Measurements from ENCODE around the gene GSPT2.

GSPT2 gene

DNA sequence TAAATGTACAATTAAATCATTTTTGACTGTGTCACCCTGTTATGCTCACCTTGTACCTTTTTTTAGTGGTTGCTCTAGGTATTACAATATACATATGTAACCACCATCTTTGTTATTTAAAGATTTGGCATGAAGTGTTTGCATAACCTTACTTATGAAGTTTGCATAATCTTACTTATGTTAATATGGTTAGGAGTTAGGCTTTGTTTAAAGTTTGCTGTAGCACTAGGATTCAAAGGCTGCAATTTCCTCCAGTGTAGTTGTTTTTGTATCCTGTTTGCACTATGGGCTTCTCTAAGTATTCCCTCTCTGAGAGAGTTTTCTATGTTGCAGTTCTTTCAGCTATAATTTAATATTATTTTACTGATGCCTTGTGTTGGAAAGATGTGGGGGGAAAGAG is 15.0 kb upstream of the GSPT2 start:
- H3K27me3 ChIP-seq (ENCODE audit: insufficient read depth, poor library complexity, severe bottlenecking) = no peaks in the 10 kb centered on the region
- no peaks in the 10 kb centered on the region for H3K9me3 ChIP-seq (ENCODE audit: severe bottlenecking)
- H3K36me3 ChIP-seq (ENCODE audit: low read depth) = no peaks in the 10 kb centered on the region
- H3K4me1 ChIP-seq (ENCODE audit: insufficient read depth, poor library complexity, severe bottlenecking) = no peaks in the 10 kb centered on the region
- TF ChIP-seq, protein P1, sequence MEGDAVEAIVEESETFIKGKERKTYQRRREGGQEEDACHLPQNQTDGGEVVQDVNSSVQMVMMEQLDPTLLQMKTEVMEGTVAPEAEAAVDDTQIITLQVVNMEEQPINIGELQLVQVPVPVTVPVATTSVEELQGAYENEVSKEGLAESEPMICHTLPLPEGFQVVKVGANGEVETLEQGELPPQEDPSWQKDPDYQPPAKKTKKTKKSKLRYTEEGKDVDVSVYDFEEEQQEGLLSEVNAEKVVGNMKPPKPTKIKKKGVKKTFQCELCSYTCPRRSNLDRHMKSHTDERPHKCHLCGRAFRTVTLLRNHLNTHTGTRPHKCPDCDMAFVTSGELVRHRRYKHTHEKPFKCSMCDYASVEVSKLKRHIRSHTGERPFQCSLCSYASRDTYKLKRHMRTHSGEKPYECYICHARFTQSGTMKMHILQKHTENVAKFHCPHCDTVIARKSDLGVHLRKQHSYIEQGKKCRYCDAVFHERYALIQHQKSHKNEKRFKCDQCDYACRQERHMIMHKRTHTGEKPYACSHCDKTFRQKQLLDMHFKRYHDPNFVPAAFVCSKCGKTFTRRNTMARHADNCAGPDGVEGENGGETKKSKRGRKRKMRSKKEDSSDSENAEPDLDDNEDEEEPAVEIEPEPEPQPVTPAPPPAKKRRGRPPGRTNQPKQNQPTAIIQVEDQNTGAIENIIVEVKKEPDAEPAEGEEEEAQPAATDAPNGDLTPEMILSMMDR (IDR thresholded peaks at IDR 0.05; ENCODE audit: poor library complexity, severe bottlenecking) = no peak
- H3K4me3 ChIP-seq (ENCODE audit: severe bottlenecking) = no peak overlapping the region
- ATAC-seq (ENCODE audit: low read depth) = no peak
- H3K27ac ChIP-seq (ENCODE audit: poor library complexity, severe bottlenecking) = no peak overlapping the region
- no peak for DNase-seq (ENCODE audit: low spot score)

DNA sequence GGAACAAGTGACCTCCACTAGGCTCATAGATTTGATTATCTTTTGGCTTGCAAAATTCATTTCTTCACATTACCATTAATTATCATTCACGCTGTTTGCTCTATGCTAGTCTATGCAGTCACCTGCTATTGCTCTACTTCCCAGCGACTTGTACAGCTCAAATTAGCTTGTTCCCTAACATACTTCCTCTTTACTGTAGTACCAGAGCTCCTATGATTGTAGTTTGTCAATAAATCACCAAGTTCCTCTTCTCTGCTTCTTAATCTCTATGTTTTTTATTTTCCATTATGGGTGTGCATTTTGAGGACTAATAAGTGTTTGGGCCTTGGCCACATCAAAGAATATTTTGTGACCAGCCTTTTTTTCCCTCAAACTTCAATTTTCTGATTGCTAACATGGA is 6.2 kb upstream of the GSPT2 start:
- Histone ChIP-seq H3K9me3 (ENCODE audit: severe bottlenecking) (no peaks in the 10 kb centered on the region), H3K36me3 (ENCODE audit: low read depth) (no peaks in the 10 kb centered on the region), H3K27me3 (ENCODE audit: insufficient read depth, poor library complexity, severe bottlenecking) (no peaks in the 10 kb centered on the region), H3K27ac (ENCODE audit: poor library complexity, severe bottlenecking) (no peak overlapping the region), H3K4me3 (ENCODE audit: severe bottlenecking) (no peak overlapping the region), H3K4me1 (ENCODE audit: insufficient read depth, poor library complexity, severe bottlenecking) (no peaks in the 10 kb centered on the region)
- ATAC-seq (ENCODE audit: low read depth) = no peak
- TF ChIP-seq, protein P1 (IDR thresholded peaks at IDR 0.05; ENCODE audit: poor library complexity, severe bottlenecking) = no peak
- no peak for DNase-seq (ENCODE audit: low spot score)

DNA sequence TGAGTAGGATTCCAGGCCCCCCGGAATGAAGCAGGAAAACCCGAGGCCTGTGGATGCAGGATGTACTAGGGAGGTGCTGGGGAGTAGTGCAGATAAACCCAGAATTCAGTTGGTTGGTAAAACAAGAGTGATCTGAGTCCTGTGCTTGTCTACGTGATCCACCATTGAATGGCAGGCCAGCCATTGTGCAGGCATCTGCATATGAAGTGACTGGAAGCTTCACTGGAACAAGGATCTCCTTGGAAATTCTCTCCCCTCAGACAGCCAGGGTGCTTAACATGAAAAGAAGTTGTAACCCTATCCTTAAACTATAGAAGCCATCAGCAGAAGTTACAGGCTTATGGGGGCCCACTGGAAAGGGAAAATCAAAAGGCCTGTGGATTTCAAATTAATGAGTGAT is 656 bp upstream of the GSPT2 start:
- DNase-seq (ENCODE audit: low spot score) (no peak), ATAC-seq (ENCODE audit: low read depth) (no peak)
- H3K36me3 ChIP-seq (ENCODE audit: low read depth) = no peaks in the 10 kb centered on the region
- H3K4me3 ChIP-seq (ENCODE audit: severe bottlenecking) = no peak overlapping the region
- TF ChIP-seq, protein P1 (IDR thresholded peaks at IDR 0.05; ENCODE audit: poor library complexity, severe bottlenecking) = no peak
- H3K4me1 ChIP-seq (ENCODE audit: insufficient read depth, poor library complexity, severe bottlenecking) = no peaks in the 10 kb centered on the region
- peaks cover 6% of the 10 kb centered on the region for H3K27me3 ChIP-seq (ENCODE audit: insufficient read depth, poor library complexity, severe bottlenecking)
- no peak overlapping the region for H3K27ac ChIP-seq (ENCODE audit: poor library complexity, severe bottlenecking)
- no peaks in the 10 kb centered on the region for H3K9me3 ChIP-seq (ENCODE audit: severe bottlenecking)

DNA sequence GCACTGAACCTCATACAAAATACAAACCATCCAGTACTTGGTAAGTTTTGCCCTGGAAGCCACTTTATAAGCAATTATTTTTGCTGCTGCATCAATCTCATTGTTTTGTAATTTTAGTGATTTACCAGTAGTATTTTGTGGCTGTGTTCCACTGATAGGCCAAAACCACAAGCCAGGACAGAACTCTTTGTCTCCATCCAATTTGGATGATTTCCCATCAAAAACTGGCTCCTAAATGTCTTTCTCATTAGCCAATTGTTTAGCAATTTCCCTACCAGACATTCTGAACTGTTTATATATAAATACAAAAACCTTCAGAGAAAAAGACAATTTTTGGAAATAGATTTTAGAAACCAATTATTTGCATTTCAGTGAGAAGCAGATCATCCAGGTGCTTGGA is 4.4 kb downstream of the GSPT2 start:
- Histone ChIP-seq H3K27ac (ENCODE audit: poor library complexity, severe bottlenecking) (no peak overlapping the region), H3K4me3 (ENCODE audit: severe bottlenecking) (no peak overlapping the region), H3K36me3 (ENCODE audit: low read depth) (no peaks in the 10 kb centered on the region), H3K4me1 (ENCODE audit: insufficient read depth, poor library complexity, severe bottlenecking) (no peaks in the 10 kb centered on the region), H3K9me3 (ENCODE audit: severe bottlenecking) (no peaks in the 10 kb centered on the region), H3K27me3 (ENCODE audit: insufficient read depth, poor library complexity, severe bottlenecking) (peaks cover 6% of the 10 kb centered on the region)
- DNase-seq (ENCODE audit: low spot score) (no peak), ATAC-seq (ENCODE audit: low read depth) (no peak)
- TF ChIP-seq, protein P1 (IDR thresholded peaks at IDR 0.05; ENCODE audit: poor library complexity, severe bottlenecking) = no peak

DNA sequence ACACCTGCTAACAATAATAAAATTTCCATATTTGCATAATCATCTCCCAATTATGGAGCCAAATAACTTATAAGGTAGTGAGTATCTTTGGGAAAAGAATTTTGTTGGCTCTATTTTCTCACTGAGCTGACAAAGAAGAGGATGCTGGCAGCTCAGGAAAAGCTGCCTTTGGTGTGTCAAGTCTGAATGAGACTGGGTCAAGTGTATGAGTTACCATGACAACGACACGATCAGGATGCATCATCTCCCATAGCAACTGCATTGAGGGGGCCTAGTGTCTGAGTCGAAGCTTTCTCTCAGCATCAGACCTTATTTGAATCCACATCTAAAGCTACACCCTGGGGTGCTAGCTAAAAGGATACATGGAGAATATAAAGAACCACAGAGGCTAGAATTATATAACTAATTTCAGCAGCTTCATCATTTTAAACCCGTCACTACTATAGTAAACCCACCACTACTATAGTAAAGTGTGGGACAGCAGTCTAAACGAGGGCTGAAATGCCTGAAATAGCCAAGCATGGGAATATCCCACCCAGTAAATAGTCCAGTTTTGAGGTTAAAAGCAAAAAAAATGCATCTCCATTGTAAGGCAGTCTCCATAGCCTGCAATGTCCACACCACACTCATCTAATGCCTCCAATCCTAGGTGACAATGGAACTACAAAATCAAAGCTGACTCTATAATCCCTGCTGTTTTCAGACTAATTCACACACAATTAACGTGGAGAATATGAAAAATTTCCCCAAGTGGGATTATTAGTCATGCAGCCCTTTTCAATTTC is 16.0 kb downstream of the GSPT2 start:
- ATAC-seq (ENCODE audit: low read depth) (no peak), DNase-seq (ENCODE audit: low spot score) (no peak)
- H3K27ac ChIP-seq (ENCODE audit: poor library complexity, severe bottlenecking) = no peak overlapping the region
- TF ChIP-seq, protein P1 (IDR thresholded peaks at IDR 0.05; ENCODE audit: poor library complexity, severe bottlenecking) = no peak
- no peaks in the 10 kb centered on the region for H3K27me3 ChIP-seq (ENCODE audit: insufficient read depth, poor library complexity, severe bottlenecking)
- H3K4me1 ChIP-seq (ENCODE audit: insufficient read depth, poor library complexity, severe bottlenecking) = no peaks in the 10 kb centered on the region
- no peaks in the 10 kb centered on the region for H3K36me3 ChIP-seq (ENCODE audit: low read depth)
- no peaks in the 10 kb centered on the region for H3K9me3 ChIP-seq (ENCODE audit: severe bottlenecking)
- no peak overlapping the region for H3K4me3 ChIP-seq (ENCODE audit: severe bottlenecking)
